ENCODE results near the gene TSKU.

The TSKU gene

GRCh38 chr11:76771446-76772099 is 11.6 kb upstream of the TSKU start:
- no peak for DNase-seq

GRCh38 chr11:76772100-76772782 is 10.9 kb upstream of the TSKU start:
- no peak for DNase-seq

- DNase-seq: no peak
Observed at GRCh38 chr11:76772783-76773106, 10.4 kb upstream of the TSKU start.

DNA sequence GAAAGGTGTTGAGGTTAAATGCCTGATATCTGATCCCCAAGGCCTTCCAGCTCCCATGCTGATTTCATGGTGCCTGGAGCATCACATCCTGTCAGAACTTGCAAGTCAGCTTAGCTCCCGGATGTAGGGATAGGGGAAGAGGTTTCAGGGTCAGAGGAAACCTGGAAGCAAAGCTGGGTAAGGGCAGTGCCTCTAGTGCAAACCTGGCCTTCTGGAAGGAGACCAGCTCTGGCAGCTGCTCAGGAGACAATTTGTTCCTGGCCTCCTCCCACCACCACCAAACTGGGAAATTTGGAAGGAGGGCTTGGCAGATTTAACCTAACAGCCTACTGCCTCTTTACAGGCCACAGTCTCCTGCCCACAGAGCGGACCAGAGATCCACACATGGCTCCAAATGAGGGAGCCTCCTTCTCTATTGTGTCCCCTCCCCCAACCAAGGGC is 9.2 kb upstream of the TSKU start:
- DNase-seq: no peak

- peak; percentile 75 for DNase-seq
Observed at GRCh38 chr11:76776472-76776871, 6.7 kb upstream of the TSKU start.

DNA sequence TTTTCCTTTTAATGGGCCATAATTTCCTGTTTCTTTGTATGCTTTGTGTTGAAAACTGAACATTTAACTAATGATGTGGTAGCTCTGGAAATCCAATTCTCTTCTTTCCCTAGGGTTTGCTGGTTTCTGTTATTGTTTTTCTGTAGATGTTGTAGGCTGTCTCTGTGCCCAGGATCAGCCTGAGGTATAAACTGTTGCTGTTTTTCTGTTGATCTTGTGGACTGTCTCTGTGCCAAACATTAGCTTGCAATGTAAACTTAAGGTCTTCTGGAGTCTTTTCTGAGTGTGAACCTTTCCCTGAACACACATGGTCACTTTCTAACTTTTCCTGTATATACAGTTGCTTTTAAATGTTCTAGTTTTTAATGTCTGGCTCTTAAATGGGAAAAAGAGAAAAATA is 5.9 kb upstream of the TSKU start:
- DNase-seq: no peak

GRCh38 chr11:76777876-76778275 is 5.3 kb upstream of the TSKU start:
- peak; percentile 76 for DNase-seq

DNA sequence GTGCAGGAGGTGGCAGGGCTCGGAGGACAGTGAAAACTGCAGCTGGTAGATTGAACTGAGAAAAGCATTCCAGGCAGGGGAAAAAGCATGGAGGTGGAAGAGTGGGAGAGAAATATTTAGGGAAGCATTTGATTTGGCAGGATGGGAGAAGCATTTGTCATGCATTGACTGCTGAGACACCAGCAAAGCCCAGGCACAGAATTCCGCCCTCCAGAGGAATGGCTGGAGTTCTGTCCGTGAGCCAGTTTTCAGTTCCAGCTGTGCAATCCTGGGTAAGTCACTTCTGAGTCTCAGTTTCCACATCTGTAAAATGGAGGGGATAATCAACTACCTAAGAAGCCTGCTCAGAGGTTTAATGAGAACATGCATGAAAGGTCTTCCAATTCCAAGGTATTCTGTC is 4.3 kb upstream of the TSKU start:
- no peak for DNase-seq

DNA sequence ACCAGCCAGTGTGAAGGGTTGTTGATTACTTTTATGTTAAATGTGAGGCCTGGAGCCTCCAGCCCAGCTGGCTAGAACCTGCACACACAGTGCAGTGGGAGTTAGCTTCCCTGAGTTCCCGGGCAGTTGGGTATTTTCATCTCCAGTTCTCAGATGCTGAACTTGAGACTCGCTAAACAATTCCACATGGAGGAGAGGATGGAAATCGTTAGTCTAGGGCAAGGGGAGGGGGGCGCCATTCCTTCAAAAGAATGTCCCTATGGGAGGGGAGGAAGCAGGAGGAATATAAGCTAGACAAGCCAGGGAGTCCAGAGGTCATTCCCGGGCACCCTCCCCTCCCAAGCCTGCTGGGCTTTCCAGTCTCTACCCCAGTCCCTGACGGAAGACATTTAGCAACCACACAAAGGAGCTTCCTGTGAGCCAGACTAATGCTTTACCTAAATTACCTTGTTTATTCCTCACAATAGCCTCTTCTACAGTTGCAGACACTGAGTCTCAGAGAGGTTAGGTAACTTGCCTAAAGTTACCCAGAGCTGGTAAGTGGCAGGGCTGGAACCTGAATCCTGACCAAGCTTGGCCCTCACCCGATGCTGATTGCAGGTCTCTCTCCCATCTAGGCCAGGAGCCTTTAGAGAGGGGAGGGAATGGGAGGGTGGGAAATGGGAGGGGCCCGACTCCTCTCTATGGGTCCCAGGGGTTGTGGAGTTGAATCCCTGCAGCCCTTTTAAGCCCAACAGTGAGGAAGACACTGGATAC is 1.9 kb upstream of the TSKU start:
- DNase-seq: no peak

DNA sequence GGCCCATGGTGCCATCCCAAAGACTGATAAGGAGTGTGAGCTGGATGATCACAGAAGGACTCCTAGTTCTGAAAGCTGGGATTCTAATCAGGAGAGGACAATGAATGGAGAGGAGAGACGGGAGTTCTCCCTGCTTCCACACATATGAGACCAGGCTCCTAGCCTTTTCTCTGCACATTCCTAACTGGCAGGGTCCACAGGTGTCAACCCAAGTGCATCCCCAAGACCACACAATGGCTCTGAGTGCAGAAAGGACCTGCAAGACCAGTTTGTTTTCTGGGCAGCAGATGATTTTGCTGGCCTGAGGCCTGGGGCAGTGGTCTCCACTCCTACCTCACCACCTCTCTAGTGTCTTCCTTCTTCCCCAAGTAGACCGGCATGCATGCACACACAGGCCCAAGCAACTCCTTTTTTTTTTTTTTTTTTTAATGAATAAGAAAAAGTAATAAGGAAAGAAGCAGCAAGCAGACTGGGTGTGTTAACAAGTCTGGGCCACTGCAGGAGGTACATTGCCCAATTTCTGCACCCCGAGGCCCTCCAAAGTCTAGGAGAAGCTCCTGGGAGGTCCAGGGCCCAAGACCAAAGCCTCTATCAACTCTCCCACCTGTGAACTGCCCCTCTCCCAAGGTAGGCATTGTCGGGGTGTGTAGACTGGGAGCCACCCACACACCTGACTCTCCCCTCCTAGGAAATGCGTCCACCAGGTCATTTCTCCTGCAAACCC is 1.2 kb upstream of the TSKU start:
- no peak for DNase-seq

- peak; percentile 99 for DNase-seq
Observed at GRCh38 chr11:76782531-76783293, 444 bp upstream of the TSKU start.

GRCh38 chr11:76783896-76784813 is 999 bp downstream of the TSKU start:
- DNase-seq: peak; percentile 85

DNA sequence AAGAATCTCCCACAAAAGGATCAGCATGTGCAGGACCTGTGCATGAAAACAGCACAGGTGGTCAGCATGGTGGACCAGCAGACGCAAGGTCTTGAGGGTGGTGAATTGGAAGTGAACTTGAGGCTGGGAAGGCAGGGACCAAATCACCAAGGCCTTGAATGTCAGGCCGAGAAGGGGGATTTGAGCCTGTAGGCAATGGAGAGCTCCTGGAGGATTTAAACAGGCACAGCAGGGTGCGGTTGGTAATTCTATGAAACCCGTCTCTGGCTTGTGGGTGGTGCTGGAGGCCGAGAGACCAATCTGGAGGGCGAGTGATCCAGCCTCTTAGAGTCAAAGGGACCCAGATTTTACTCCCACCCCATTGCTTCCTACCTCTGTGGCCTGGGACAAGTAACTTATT is 2.4 kb downstream of the TSKU start:
- DNase-seq: no peak

DNA sequence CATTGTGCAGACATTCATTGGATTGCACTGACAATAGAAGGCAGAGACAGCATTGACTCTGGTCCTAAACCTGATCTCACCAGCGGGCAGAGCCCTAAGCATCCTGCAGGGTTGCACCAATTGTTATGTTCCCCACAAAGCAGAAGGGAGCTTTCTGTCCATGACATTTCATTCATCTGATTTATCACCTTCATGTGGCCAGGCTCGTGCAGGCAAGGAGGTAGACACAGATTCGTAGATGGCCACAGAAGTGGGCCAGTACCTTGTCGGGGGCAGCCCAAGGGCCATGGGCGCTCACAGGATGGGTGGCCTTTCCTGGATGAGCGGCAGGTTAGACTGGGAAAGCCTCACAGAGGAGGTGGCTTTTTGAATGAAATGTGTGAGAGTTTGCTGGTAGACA is 2.9 kb downstream of the TSKU start:
- DNase-seq: no peak

DNA sequence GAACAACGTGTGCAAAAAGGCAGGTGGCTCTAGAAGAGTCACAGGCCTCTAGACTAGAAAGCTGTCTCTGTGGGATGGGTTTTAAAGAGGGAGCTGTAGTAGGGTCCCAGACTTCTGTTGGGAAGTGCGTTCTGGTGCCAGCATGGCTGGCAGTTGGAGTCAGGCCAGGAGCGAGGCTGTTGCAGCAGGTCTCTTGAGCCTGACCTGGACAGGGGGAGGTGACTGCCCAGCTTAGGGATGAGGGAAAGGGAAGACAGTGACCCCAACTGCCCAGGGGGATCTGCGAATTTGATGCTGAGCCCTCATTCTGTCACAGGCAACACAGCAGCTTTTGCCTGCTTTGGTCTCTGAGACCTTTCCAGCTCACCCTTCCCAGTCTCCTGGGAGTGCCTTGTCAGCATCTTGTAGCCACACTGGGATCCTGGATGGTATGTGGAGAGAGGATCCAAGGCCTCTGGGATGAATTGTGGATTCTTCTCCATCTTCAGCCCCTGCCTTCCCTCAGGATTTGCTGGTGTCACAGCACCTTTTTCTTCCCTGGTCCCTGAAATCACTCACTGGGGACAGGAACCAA is 3.4 kb downstream of the TSKU start:
- DNase-seq: no peak

DNA sequence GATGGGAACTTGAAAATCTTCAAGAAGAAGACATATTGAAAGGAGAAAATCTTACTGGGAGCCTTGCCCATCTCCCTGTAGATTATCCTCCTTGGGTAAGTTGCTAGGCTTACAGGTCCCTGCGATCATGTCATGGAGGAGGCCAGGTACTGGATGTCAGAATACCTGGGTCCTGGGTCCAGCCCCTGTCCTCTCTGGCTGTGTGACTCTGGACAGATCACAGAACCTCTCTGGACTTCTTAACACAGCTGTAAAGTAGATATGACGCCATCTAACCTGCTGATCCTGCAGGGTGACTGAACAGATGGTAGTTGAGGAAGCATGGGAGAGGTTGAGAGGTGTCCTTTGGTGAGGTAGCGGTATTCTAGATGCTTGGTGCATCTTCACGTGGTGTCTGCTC is 4.1 kb downstream of the TSKU start:
- no peak for DNase-seq

DNA sequence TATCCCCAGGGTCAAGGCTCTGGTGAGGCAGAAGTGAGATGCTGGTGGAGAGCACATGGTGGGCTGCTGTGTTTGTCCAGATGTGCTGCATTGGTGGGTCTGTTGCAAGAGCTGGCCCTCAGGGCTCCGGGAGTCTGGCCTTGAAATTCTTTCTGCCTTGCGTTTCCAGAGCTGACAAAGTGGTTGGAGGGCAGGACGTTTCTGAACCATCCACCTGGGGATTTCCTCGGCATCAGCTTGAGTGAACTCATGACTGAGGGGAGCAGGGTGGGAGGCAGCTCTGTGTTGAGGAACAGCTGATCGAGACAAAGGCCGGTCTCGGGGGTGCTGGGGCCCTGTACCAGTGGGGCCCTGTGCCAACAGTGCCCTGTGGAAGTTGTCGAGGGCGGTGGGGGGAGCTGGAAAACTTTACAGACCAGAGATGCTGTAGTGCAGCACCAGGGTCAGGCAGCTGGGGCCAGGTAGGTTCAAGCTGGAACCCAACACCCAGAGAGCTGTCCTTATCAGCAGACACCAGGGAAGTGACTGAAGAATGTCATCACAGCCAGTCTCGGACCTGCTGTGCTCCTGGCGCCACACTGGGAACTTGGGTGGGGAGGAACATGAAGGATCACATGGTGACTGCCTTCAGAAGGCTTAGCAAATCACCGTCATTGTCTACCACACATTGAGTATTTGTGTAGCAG is 4.9 kb downstream of the TSKU start:
- DNase-seq: peak; percentile 85

GRCh38 chr11:76788661-76789442 is 5.7 kb downstream of the TSKU start:
- no peak for DNase-seq

DNA sequence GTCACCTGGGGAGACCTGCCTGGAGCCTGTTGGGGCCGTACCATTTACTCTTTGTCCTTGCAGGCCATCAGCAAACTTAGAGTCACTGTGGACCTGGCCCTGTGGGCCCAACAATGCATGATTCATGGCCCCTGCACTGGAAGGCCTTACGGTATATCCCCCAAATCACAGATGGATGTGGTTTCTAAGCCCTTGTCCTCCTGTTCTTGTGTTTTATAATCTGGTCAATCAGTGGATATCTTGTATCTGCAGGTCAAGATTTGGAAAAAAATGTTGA is 6.2 kb downstream of the TSKU start:
- DNase-seq: no peak

- no peak for DNase-seq
Observed at GRCh38 chr11:76790251-76790650, 7.1 kb downstream of the TSKU start.
